Activated T-cell treated with anti-CD3 and anti-CD28 coated beads, Interleukin-2, amount 50 U/mL, for 72 hours (primary cell): ENCODE data around the gene CD80. TPM values are rescaled to one million over a fixed set of nuclear protein-coding genes. Genes with fewer than 3 reads are reported as not detected.

Source experiments
- ATAC-seq, 2 donors: fragments of 150-1000 bp; cut with Tn5 transposase; replicated peaks in 1 of 2; 2 replicates each; pipeline ENCODE4 v1.10.0; 2021; ENCODE audit warnings: moderate library complexity in 2 of 2, mild to moderate bottlenecking in 1 of 2
- DNase-seq, 2 donors: peaks; one replicate each; pipeline ENCODE4 v3.0.0; 2021 to 2022; ENCODE audit warnings: mixed read lengths in 1 of 2
- H3K27ac Mint-ChIP-seq: one replicate; pipeline ENCODE4 v1.8.0; 2022; ENCODE audit warnings: mild to moderate bottlenecking, moderate library complexity, mixed read lengths
- H3K27me3 Mint-ChIP-seq: one replicate; pipeline ENCODE4 v1.8.0; 2022; ENCODE audit warnings: low read depth, mixed read lengths
- H3K36me3 Mint-ChIP-seq, 2 donors: one replicate each; pipeline ENCODE4 v1.8.0; 2022; ENCODE audit warnings: mixed read lengths in 2 of 2, mild to moderate bottlenecking in 1 of 2; ENCODE audit not compliant: insufficient read depth in 2 of 2
- H3K4me1 Mint-ChIP-seq: one replicate; pipeline ENCODE4 v1.8.0; 2022; ENCODE audit warnings: low read depth, mixed read lengths
- H3K4me3 Mint-ChIP-seq, 2 donors: one replicate each; pipeline ENCODE4 v1.8.0; 2022; ENCODE audit warnings: mild to moderate bottlenecking in 2 of 2, mixed read lengths in 2 of 2, moderate library complexity in 2 of 2
- H3K9me3 Mint-ChIP-seq, 2 donors: one replicate each; pipeline ENCODE4 v1.8.0; 2022; ENCODE audit warnings: mixed read lengths in 2 of 2
- total RNA-seq, 2 donors: library from RNA; stranded (reverse); gene quantifications; one replicate each; pipeline ENCODE4 v1.2.3, GENCODE V29; 2022

The CD80 gene
- total RNA-seq, 2 donors from 2014 or later, result 8.3 to 11.9 TPM

GRCh38 chr3:119527714-119528113 is 31.7 kb downstream of the CD80 start:
- ATAC-seq, result no peak
- no peak overlapping the region for H3K27ac Mint-ChIP-seq
- H3K4me1 Mint-ChIP-seq, result no peaks in the 10 kb centered on the region
- H3K9me3 Mint-ChIP-seq, result no peaks in the 10 kb centered on the region
- DNase-seq, result no peak
- H3K4me3 Mint-ChIP-seq, result no peak overlapping the region
- peaks cover 0 to 2% of the 10 kb centered on the region in 2 donors for H3K36me3 Mint-ChIP-seq
- no peaks in the 10 kb centered on the region for H3K27me3 Mint-ChIP-seq

- Mint-ChIP-seq H3K4me1 (no peaks in the 10 kb centered on the region), H3K27ac (no peak overlapping the region), H3K36me3 (peaks cover 10 to 14% of the 10 kb centered on the region in 2 donors), H3K4me3 (no peak overlapping the region), H3K27me3 (no peaks in the 10 kb centered on the region), H3K9me3 (peaks cover under 1% of the 10 kb centered on the region in 2 donors)
- no peak for DNase-seq
- ATAC-seq, result no peak
These were observed 34.3 kb downstream of the CD80 start for GRCh38 chr3:119524931-119525662.

- Mint-ChIP-seq H3K9me3 (peaks cover 2 to 4% of the 10 kb centered on the region in 2 donors), H3K4me1 (peaks cover 4% of the 10 kb centered on the region), H3K4me3 (no peak overlapping the region), H3K36me3 (peaks cover 29 to 50% of the 10 kb centered on the region in 2 donors), H3K27ac (no peak overlapping the region), H3K27me3 (no peaks in the 10 kb centered on the region)
- DNase-seq, result no peak
- no peak for ATAC-seq
These were observed 41.4 kb downstream of the CD80 start for GRCh38 chr3:119518026-119518425.

- H3K36me3 Mint-ChIP-seq, result peaks cover 31 to 51% of the 10 kb centered on the region in 2 donors
- peaks cover 2 to 4% of the 10 kb centered on the region in 2 donors for H3K9me3 Mint-ChIP-seq
- no peak overlapping the region for H3K27ac Mint-ChIP-seq
- peaks cover 6% of the 10 kb centered on the region for H3K4me1 Mint-ChIP-seq
- DNase-seq, result no peak
- H3K4me3 Mint-ChIP-seq, result no peak overlapping the region
- H3K27me3 Mint-ChIP-seq, result no peaks in the 10 kb centered on the region
- no peak for ATAC-seq
These were observed 42.3 kb downstream of the CD80 start for GRCh38 chr3:119517112-119517511.

- DNase-seq (no peak), ATAC-seq (no peak)
- no peak overlapping the region for H3K4me3 Mint-ChIP-seq
- H3K27ac Mint-ChIP-seq, result no peak overlapping the region
- H3K27me3 Mint-ChIP-seq, result no peaks in the 10 kb centered on the region
- peaks cover 21 to 34% of the 10 kb centered on the region in 2 donors for H3K36me3 Mint-ChIP-seq
- H3K9me3 Mint-ChIP-seq, result peaks cover 0 to under 1% of the 10 kb centered on the region in 2 donors
- H3K4me1 Mint-ChIP-seq, result peaks cover 6% of the 10 kb centered on the region
These were observed 44.8 kb downstream of the CD80 start for GRCh38 chr3:119514637-119515036.

- DNase-seq (no peak), ATAC-seq (no peak)
- no peaks in the 10 kb centered on the region for H3K27me3 Mint-ChIP-seq
- no peaks in the 10 kb centered on the region for H3K9me3 Mint-ChIP-seq
- peaks cover 16 to 34% of the 10 kb centered on the region in 2 donors for H3K36me3 Mint-ChIP-seq
- no peak overlapping the region for H3K27ac Mint-ChIP-seq
- H3K4me3 Mint-ChIP-seq, result no peak overlapping the region
- H3K4me1 Mint-ChIP-seq, result peaks cover 39% of the 10 kb centered on the region
These were observed 48.7 kb downstream of the CD80 start for GRCh38 chr3:119510690-119511089.

GRCh38 chr3:119508172-119508845 is 51.1 kb downstream of the CD80 start:
- Mint-ChIP-seq H3K4me3 (peak overlapping the region in 1 of 2 donors; percentile 45), H3K36me3 (peaks cover 15 to 31% of the 10 kb centered on the region in 2 donors), H3K27ac (peak overlapping the region; percentile 92), H3K27me3 (no peaks in the 10 kb centered on the region), H3K4me1 (peaks cover 39% of the 10 kb centered on the region), H3K9me3 (no peaks in the 10 kb centered on the region)
- peak; percentile 80 to 85 for ATAC-seq
- peak; percentile 8 to 14 for DNase-seq

GRCh38 chr3:119507404-119507803 is 52.0 kb downstream of the CD80 start:
- Mint-ChIP-seq H3K4me1 (peaks cover 34% of the 10 kb centered on the region), H3K27ac (peak overlapping the region; percentile 88), H3K36me3 (peaks cover 11 to 26% of the 10 kb centered on the region in 2 donors), H3K9me3 (no peaks in the 10 kb centered on the region), H3K27me3 (no peaks in the 10 kb centered on the region), H3K4me3 (peak overlapping the region; percentile 62 to 78)
- ATAC-seq (no peak), DNase-seq (no peak)

- Mint-ChIP-seq H3K27ac (peak overlapping the region; percentile 88), H3K27me3 (no peaks in the 10 kb centered on the region), H3K4me3 (peak overlapping the region; percentile 62 to 78), H3K9me3 (no peaks in the 10 kb centered on the region), H3K36me3 (peaks cover 11 to 27% of the 10 kb centered on the region in 2 donors), H3K4me1 (peaks cover 34% of the 10 kb centered on the region)
- ATAC-seq, result no peak
- DNase-seq, result no peak
These were observed 52.8 kb downstream of the CD80 start for GRCh38 chr3:119506631-119507030.

- peak overlapping the region in 1 of 2 donors; percentile 78 for H3K4me3 Mint-ChIP-seq
- H3K36me3 Mint-ChIP-seq, result peaks cover 6 to 15% of the 10 kb centered on the region in 2 donors
- peaks cover 41% of the 10 kb centered on the region for H3K4me1 Mint-ChIP-seq
- DNase-seq (no peak), ATAC-seq (no peak)
- H3K9me3 Mint-ChIP-seq, result no peaks in the 10 kb centered on the region
- no peak overlapping the region for H3K27ac Mint-ChIP-seq
- no peaks in the 10 kb centered on the region for H3K27me3 Mint-ChIP-seq
These were observed 58.5 kb downstream of the CD80 start for GRCh38 chr3:119500901-119501300.

- ATAC-seq (no peak), DNase-seq (no peak)
- peaks cover 6 to 12% of the 10 kb centered on the region in 2 donors for H3K36me3 Mint-ChIP-seq
- no peaks in the 10 kb centered on the region for H3K9me3 Mint-ChIP-seq
- H3K27me3 Mint-ChIP-seq, result no peaks in the 10 kb centered on the region
- H3K4me3 Mint-ChIP-seq, result peak overlapping the region; percentile 78 to 100
- H3K27ac Mint-ChIP-seq, result peak overlapping the region; percentile 27
- H3K4me1 Mint-ChIP-seq, result peaks cover 37% of the 10 kb centered on the region
These were observed 59.1 kb downstream of the CD80 start for GRCh38 chr3:119500265-119500664.

GRCh38 chr3:119498186-119499011 is 61.0 kb downstream of the CD80 start, which contains the start of gene TIMMDC1:
TIMMDC1 (plus strand) TSS chr3:119498547; CDS start chr3:119498734, 187 bp downstream.
- Mint-ChIP-seq H3K4me1 (peaks cover 45% of the 10 kb centered on the region), H3K4me3 (peak within 1 kb of the TSS; percentile 100), H3K27me3 (no peaks in the 10 kb centered on the region), H3K27ac (peak within 1 kb of the TSS; percentile 99), H3K9me3 (no peaks in the 10 kb centered on the region), H3K36me3 (peaks cover 4 to 11% of the 10 kb centered on the region in 2 donors)
- ATAC-seq (peak; percentile 99 to 100), DNase-seq (peak; percentile 97 to 98)

- Mint-ChIP-seq H3K36me3 (peaks cover 4 to 14% of the 10 kb centered on the region in 2 donors), H3K9me3 (no peaks in the 10 kb centered on the region), H3K27ac (peak overlapping the region; percentile 99), H3K4me3 (peak overlapping the region; percentile 100), H3K27me3 (no peaks in the 10 kb centered on the region), H3K4me1 (peaks cover 51% of the 10 kb centered on the region)
- ATAC-seq (no peak), DNase-seq (peak; percentile 5 to 17)
These were observed 61.6 kb downstream of the CD80 start for GRCh38 chr3:119497820-119498185.
